Gastrocnemius medialis (tissue), 4 donors: ENCODE results near the gene CHAC1. TPM values are rescaled to one million over a fixed set of nuclear protein-coding genes. Genes with fewer than 3 reads are reported as not detected.

Experiments
- ATAC-seq, 2 donors: fragments of 150-250 bp; one replicate each; pipeline ENCODE4 v1.9.1; 2016
- DNase-seq, 2 donors: peaks; one replicate each; pipeline ENCODE4 v3.0.0-alpha.2; 2019
- H3K27ac ChIP-seq, 4 donors: fragments of 200-600 bp; sonication (generic); 1 replicate in 1 of 4; 2 replicates in 3 of 4; pipeline ENCODE4 v1.5.1; 2016 to 2018; ENCODE audit warnings: mild to moderate bottlenecking in 2 of 4, moderate library complexity in 1 of 4
- H3K27me3 ChIP-seq, 3 donors: fragments of 200-600 bp; sonication (generic) in 2 of 3; 1 replicate in 1 of 3; 2 replicates in 2 of 3; pipeline versions ENCODE4 v1.5.1 to v1.6.0; 2016 to 2019; ENCODE audit warnings: mild to moderate bottlenecking in 1 of 3, moderate library complexity in 1 of 3
- H3K36me3 ChIP-seq, 2 donors: fragments of 200-600 bp; sonication (generic) in 1 of 2; one replicate each; pipeline ENCODE4 v1.5.1; 2017 to 2018
- H3K4me1 ChIP-seq, 2 donors: fragments of 200-600 bp; sonication (generic) in 1 of 2; one replicate each; pipeline ENCODE4 v1.5.1; 2016 to 2017; ENCODE audit warnings: mild to moderate bottlenecking in 2 of 2
- H3K4me3 ChIP-seq, 4 donors: fragments of 200-600 bp; sonication (generic) in 3 of 4; 1 replicate in 1 of 4; 2 replicates in 3 of 4; pipeline ENCODE4 v1.5.1; 2016 to 2019; ENCODE audit warnings: mild to moderate bottlenecking in 2 of 4
- H3K9me3 ChIP-seq, 3 donors: fragments of 200-600 bp; sonication (generic) in 2 of 3; 1 replicate in 1 of 3; 2 replicates in 2 of 3; pipeline ENCODE4 v1.5.1; 2016 to 2019
- POLR2A ChIP-seq, 2 donors: fragments of 450-650 bp; IDR thresholded peaks; one replicate each; pipeline ENCODE4 v1.6.1; 2017; ENCODE audit warnings: antibody characterized with exemption in 2 of 2, mild to moderate bottlenecking in 2 of 2, moderate library complexity in 2 of 2
- in situ Hi-C, 4 donors: fragments of 200-750 bp; cut with MboI; loops; one replicate each; pipeline versions ENCODE4 v1.15.0 to v1.8.0; 2017; ENCODE audit warnings: low sequenced_read_pairs in 4 of 4
- intact Hi-C: fragments of 100-400 bp; cut with DNase I; formaldehyde crosslinking; loops from one replicate; pipeline ENCODE4 v1.15.1; 2023; ENCODE audit warnings: low total_unique reads
- total RNA-seq, 4 donors: library from RNA; depleted of rRNA; stranded (reverse); fragments of >200 nt; gene quantifications; one replicate each; pipeline versions ENCODE4 v1.1.0 to v1.2.3, GENCODE V29; 2016
- TF ChIP-seq, protein P1 (sequence below), 5 experiments: fragments of 450-650 bp in 3 of 5; fragments of 200-600 bp in 2 of 5; sonication (generic) in 2 of 5; IDR thresholded peaks in 4 of 5; conservative IDR thresholded peaks in 1 of 5; 1 replicate in 4 of 5; 2 replicates in 1 of 5; pipeline ENCODE4 v1.5.1; 2016 to 2019; ENCODE audit warnings: antibody characterized with exemption in 5 of 5, mild to moderate bottlenecking in 3 of 5, moderate library complexity in 3 of 5

The CHAC1 gene
- total RNA-seq, 4 donors from 2014 or later = 93.4 to 320 (median 139) TPM

DNA sequence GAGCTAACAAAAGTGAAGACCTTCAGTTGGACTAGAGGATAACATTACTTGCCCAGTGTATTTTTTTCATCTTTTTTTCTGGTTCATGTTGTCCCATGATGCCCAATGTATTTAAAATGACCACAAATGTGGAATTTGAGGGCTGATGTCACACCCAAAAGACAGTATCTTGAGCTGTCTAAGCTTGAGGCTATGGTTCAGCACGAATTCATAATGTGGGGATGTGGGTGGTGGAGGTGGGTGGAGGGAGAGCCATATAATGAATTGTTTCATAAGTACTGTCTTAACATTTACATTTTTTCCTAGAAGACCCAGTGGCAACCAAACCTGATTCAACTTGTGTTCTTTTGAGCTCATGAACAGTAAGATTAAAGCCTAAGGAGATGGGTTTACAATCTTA, 37.5 kb downstream of the CHAC1 start:
- Histone ChIP-seq H3K36me3 (peaks cover 0 to 78% of the 10 kb centered on the region in 2 donors), H3K9me3 (no peaks in the 10 kb centered on the region), H3K27me3 (no peaks in the 10 kb centered on the region), H3K27ac (no peak overlapping the region), H3K4me1 (no peaks in the 10 kb centered on the region), H3K4me3 (no peak overlapping the region)
- DNase-seq (no peak), ATAC-seq (no peak)
- in situ Hi-C loops (no loop called here), intact Hi-C loops (no loop called here)
- TF ChIP-seq, protein P1, sequence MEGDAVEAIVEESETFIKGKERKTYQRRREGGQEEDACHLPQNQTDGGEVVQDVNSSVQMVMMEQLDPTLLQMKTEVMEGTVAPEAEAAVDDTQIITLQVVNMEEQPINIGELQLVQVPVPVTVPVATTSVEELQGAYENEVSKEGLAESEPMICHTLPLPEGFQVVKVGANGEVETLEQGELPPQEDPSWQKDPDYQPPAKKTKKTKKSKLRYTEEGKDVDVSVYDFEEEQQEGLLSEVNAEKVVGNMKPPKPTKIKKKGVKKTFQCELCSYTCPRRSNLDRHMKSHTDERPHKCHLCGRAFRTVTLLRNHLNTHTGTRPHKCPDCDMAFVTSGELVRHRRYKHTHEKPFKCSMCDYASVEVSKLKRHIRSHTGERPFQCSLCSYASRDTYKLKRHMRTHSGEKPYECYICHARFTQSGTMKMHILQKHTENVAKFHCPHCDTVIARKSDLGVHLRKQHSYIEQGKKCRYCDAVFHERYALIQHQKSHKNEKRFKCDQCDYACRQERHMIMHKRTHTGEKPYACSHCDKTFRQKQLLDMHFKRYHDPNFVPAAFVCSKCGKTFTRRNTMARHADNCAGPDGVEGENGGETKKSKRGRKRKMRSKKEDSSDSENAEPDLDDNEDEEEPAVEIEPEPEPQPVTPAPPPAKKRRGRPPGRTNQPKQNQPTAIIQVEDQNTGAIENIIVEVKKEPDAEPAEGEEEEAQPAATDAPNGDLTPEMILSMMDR (IDR thresholded peaks at IDR 0.05 in 4 of 5, conservative IDR thresholded peaks at IDR 0.05 in 1 of 5) = no peak
- TF ChIP-seq POLR2A (IDR thresholded peaks at IDR 0.05) = no peak

GRCh38 chr15:40991355-40991754, 38.1 kb downstream of the CHAC1 start:
- intact Hi-C loops (no loop called here), in situ Hi-C loops (no loop called here)
- Histone ChIP-seq H3K4me3 (no peak overlapping the region), H3K4me1 (no peaks in the 10 kb centered on the region), H3K9me3 (no peaks in the 10 kb centered on the region), H3K27me3 (no peaks in the 10 kb centered on the region), H3K36me3 (peaks cover 0 to 78% of the 10 kb centered on the region in 2 donors), H3K27ac (no peak overlapping the region)
- DNase-seq = no peak
- TF ChIP-seq POLR2A (IDR thresholded peaks at IDR 0.05) = no peak
- TF ChIP-seq, protein P1 (IDR thresholded peaks at IDR 0.05 in 4 of 5, conservative IDR thresholded peaks at IDR 0.05 in 1 of 5) = no peak
- no peak for ATAC-seq

DNA sequence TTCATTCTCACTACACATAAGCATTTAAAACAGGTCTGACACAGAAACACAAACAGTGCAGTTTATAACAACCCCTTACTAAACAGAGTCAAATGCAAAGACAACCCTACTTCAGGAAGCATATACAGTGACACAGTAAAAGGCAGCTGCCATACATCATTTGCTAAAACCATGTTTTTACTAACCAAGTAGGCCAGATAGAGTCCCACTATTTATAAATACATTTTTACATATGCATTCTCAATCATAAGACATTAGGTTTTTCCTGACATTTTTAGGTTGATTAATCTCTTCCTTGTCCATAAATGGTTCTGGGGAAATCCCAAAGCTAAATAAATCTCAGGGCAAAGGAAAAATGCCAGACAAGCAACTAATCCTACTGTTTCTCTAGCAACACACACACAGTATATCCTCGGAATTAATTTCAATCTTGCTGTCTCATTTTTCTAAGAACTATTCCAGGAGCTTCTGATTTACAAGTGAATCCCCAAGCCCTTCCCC, 39.0 kb downstream of the CHAC1 start:
- no peak for DNase-seq

GRCh38 chr15:40992825-40993224, 39.6 kb downstream of the CHAC1 start:
- DNase-seq (no peak), ATAC-seq (no peak)
- H3K4me1 ChIP-seq = no peaks in the 10 kb centered on the region
- no peaks in the 10 kb centered on the region for H3K27me3 ChIP-seq
- H3K27ac ChIP-seq = no peak overlapping the region
- H3K9me3 ChIP-seq = no peaks in the 10 kb centered on the region
- H3K4me3 ChIP-seq = no peak overlapping the region
- H3K36me3 ChIP-seq = peaks cover 0 to 77% of the 10 kb centered on the region in 2 donors
- in situ Hi-C loops (no loop called here), intact Hi-C loops (no loop called here)
- TF ChIP-seq POLR2A (IDR thresholded peaks at IDR 0.05) = no peak
- TF ChIP-seq, protein P1 (IDR thresholded peaks at IDR 0.05 in 4 of 5, conservative IDR thresholded peaks at IDR 0.05 in 1 of 5) = no peak

More for the DNA sequence above, 39.0 kb downstream of the CHAC1 start:
- intact Hi-C loops = no loop called here
- no peaks in the 10 kb centered on the region for H3K27me3 ChIP-seq
- ATAC-seq = no peak
- peaks cover 0 to 78% of the 10 kb centered on the region in 2 donors for H3K36me3 ChIP-seq
- H3K4me1 ChIP-seq = no peaks in the 10 kb centered on the region
- in situ Hi-C loops = no loop called here
- TF ChIP-seq, protein P1 (IDR thresholded peaks at IDR 0.05 in 4 of 5, conservative IDR thresholded peaks at IDR 0.05 in 1 of 5) = no peak
- TF ChIP-seq POLR2A (IDR thresholded peaks at IDR 0.05) = no peak
- no peak overlapping the region for H3K4me3 ChIP-seq
- H3K9me3 ChIP-seq = no peaks in the 10 kb centered on the region
- H3K27ac ChIP-seq = no peak overlapping the region

GRCh38 chr15:40995656-40996055, 42.4 kb downstream of the CHAC1 start:
- ATAC-seq (no peak), DNase-seq (no peak)
- Histone ChIP-seq H3K4me1 (no peaks in the 10 kb centered on the region), H3K27ac (no peak overlapping the region), H3K27me3 (no peaks in the 10 kb centered on the region), H3K9me3 (no peaks in the 10 kb centered on the region), H3K36me3 (peaks cover 0 to 79% of the 10 kb centered on the region in 2 donors), H3K4me3 (no peak overlapping the region)
- TF ChIP-seq, protein P1 (IDR thresholded peaks at IDR 0.05 in 4 of 5, conservative IDR thresholded peaks at IDR 0.05 in 1 of 5) = no peak
- no peak for TF ChIP-seq POLR2A (IDR thresholded peaks at IDR 0.05)
- in situ Hi-C loops (no loop called here), intact Hi-C loops (no loop called here)
